ENCODE data around the gene MMP20.

- TF ChIP-seq POLR2A (IDR thresholded peaks at IDR 0.05; ENCODE audit: extremely low read depth, insufficient read length): no peak
- no peak for TF ChIP-seq CTCF (IDR thresholded peaks at IDR 0.05; ENCODE audit: low read depth, low read length)
- no peak for TF ChIP-seq MAX (IDR thresholded peaks at IDR 0.05; ENCODE audit: low read depth, low read length)
- no peak for TF ChIP-seq MYC (IDR thresholded peaks at IDR 0.05; ENCODE audit: low read depth, low read length)
Measured at GRCh38 chr11:102617466-102618008, 7.6 kb downstream of the MMP20 start.

Measured in NB4 (cell line).